ENCODE results near the gene CD2BP2.
"Not testable (repeated sequence)": the region's sequence is repeated elsewhere in the genome, so short reads cannot be mapped to it uniquely, and the experiment has no call there.

The CD2BP2 gene

GRCh38 chr16:30358990-30359870, 4.1 kb upstream of the CD2BP2 start:
- no peak for DNase-seq (ENCODE audit: low spot score)

- no peak for DNase-seq (ENCODE audit: low spot score)
These were observed 3.4 kb upstream of the CD2BP2 start for GRCh38 chr16:30358577-30358936.

- no peak for DNase-seq (ENCODE audit: low spot score)
These were observed 2.8 kb upstream of the CD2BP2 start for GRCh38 chr16:30357715-30358576.

GRCh38 chr16:30357085-30357714, 2.1 kb upstream of the CD2BP2 start:
- DNase-seq (ENCODE audit: low spot score): no peak

- DNase-seq (ENCODE audit: low spot score): no peak
These were observed 1.4 kb upstream of the CD2BP2 start for GRCh38 chr16:30356401-30357084.

- no peak for DNase-seq (ENCODE audit: low spot score)
These were observed 823 bp upstream of the CD2BP2 start for GRCh38 chr16:30355954-30356308.

- no peak for DNase-seq (ENCODE audit: low spot score)
These were observed 525 bp downstream of the CD2BP2 start for GRCh38 chr16:30354423-30355143.

GRCh38 chr16:30353438-30354129, 1.5 kb downstream of the CD2BP2 start:
- DNase-seq (ENCODE audit: low spot score): no peak

- DNase-seq (ENCODE audit: low spot score): no peak
These were observed 2.4 kb downstream of the CD2BP2 start for GRCh38 chr16:30352488-30353401.

- DNase-seq (ENCODE audit: low spot score): peak; percentile 80
These were observed 3.3 kb downstream of the CD2BP2 start for GRCh38 chr16:30351586-30352419.

- no peak for DNase-seq (ENCODE audit: low spot score)
These were observed 4.1 kb downstream of the CD2BP2 start for GRCh38 chr16:30351001-30351441.

GRCh38 chr16:30350134-30350871, 4.8 kb downstream of the CD2BP2 start:
- no peak for DNase-seq (ENCODE audit: low spot score)

GRCh38 chr16:30349675-30350074, 5.4 kb downstream of the CD2BP2 start:
- DNase-seq (ENCODE audit: low spot score): no peak

- no peak for DNase-seq (ENCODE audit: low spot score)
These were observed 6.2 kb downstream of the CD2BP2 start for GRCh38 chr16:30348929-30349328.

- DNase-seq (ENCODE audit: low spot score): no peak
These were observed 7.0 kb downstream of the CD2BP2 start for GRCh38 chr16:30348113-30348512.

- no peak for DNase-seq (ENCODE audit: low spot score)
These were observed 8.8 kb downstream of the CD2BP2 start for GRCh38 chr16:30346286-30346685.

GRCh38 chr16:30343491-30343820, 11.7 kb downstream of the CD2BP2 start:
- not testable (repeated sequence) for DNase-seq (ENCODE audit: low spot score)
